Measurements from ENCODE around the gene VAC14. TPM values are rescaled to one million over a fixed set of nuclear protein-coding genes. Genes with fewer than 3 reads are reported as not detected.

VAC14 gene
- total RNA-seq, 4 donors from 2014 or later: 20.1 to 47.8 (median 39.0) TPM

DNA sequence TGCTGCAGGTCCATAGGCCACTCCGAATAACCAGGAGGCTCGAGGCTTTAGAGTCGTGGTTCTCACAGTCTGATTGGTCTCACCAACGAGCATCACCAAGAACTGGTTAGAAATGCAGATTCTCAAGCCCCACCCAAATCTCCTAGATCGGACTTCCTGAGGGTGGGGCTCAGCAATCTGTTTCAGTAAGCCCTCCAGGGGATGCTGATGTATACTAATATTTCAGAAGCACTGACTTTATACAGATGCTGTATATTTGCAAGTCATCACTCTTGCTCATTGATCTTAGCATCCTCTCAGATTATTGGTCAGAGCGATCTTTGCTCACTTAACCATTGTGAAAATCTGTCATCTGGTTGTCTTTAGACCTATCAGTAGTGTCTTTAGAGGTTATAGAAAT lies 4.4 kb upstream of the VAC14 start:
- no peak for TF ChIP-seq POLR2A (IDR thresholded peaks at IDR 0.05)
- TF ChIP-seq, protein P1, sequence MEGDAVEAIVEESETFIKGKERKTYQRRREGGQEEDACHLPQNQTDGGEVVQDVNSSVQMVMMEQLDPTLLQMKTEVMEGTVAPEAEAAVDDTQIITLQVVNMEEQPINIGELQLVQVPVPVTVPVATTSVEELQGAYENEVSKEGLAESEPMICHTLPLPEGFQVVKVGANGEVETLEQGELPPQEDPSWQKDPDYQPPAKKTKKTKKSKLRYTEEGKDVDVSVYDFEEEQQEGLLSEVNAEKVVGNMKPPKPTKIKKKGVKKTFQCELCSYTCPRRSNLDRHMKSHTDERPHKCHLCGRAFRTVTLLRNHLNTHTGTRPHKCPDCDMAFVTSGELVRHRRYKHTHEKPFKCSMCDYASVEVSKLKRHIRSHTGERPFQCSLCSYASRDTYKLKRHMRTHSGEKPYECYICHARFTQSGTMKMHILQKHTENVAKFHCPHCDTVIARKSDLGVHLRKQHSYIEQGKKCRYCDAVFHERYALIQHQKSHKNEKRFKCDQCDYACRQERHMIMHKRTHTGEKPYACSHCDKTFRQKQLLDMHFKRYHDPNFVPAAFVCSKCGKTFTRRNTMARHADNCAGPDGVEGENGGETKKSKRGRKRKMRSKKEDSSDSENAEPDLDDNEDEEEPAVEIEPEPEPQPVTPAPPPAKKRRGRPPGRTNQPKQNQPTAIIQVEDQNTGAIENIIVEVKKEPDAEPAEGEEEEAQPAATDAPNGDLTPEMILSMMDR (IDR thresholded peaks at IDR 0.05): no peak
- intact Hi-C loops (cut with DNase I; ENCODE audit: low total_unique reads): no loop called here
- no peak for DNase-seq (ENCODE audit: low spot score in 2 of 2)
- WGBS, 2 donors: 57 to 69% methylated on average over 6 of the region's 6 CpGs
- no peak overlapping the region for H3K4me3 ChIP-seq (ENCODE audit: low read depth, poor library complexity, severe bottlenecking)

DNA sequence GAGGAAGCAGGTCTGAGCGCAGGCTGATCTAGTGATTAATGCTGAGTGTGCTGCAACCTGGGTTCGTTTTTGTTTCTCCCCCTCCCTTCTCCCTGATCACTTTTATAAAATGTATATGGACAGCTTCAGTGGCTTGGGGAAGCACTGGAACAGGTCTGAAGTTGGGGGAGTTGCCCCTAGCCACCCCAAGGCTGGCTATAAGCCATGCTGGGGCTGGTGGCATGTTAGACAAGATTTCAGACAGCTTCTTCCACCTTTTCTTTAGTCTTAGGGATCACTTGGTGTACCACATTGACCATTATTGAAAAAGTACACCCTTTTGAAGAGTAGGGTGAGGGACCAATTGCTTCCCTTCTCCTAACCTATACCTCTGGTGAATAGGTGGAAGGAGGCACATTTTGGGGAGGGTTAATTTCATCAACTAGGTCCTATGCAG lies 3.8 kb upstream of the VAC14 start:
- H3K4me3 ChIP-seq (ENCODE audit: low read depth, poor library complexity, severe bottlenecking): no peak overlapping the region
- intact Hi-C loops (cut with DNase I; ENCODE audit: low total_unique reads): no loop called here
- TF ChIP-seq, protein P1 (IDR thresholded peaks at IDR 0.05): no peak
- no peak for TF ChIP-seq POLR2A (IDR thresholded peaks at IDR 0.05)
- no peak for DNase-seq (ENCODE audit: low spot score in 2 of 2)
- 45 to 47% methylated on average over 2 of the region's 2 CpGs for WGBS, 2 donors

DNA sequence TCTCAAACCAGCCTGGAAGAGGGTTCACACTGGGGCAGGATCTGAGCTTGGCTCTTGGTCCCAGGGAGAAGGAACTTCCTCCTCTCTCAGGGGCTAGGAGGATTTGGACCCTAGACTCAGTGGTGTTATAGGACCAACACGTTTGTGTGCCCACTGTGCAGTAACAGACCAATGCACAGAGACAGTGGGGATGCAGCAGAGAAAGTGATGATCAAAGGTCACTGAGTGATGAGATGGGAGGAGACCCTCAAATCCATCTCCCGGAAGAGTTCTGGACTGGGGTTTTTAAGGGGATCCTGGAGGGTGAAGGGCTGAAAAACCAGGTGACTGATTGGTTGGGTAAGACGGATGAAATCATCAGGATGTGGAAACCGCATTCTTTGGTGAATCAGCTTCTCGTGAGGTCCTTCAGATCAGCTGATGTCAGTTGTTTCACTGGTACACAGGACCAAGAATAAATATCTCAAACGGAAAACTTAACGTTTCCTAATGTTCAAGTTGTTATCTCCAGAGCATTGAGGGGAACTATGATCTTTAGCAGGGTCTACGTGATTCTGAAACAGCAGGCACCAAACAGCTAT lies 3.3 kb upstream of the VAC14 start:
- intact Hi-C loops (cut with DNase I; ENCODE audit: low total_unique reads): no loop called here
- H3K4me3 ChIP-seq (ENCODE audit: low read depth, poor library complexity, severe bottlenecking): no peak overlapping the region
- no peak for DNase-seq (ENCODE audit: low spot score in 2 of 2)
- TF ChIP-seq POLR2A (IDR thresholded peaks at IDR 0.05): no peak
- TF ChIP-seq, protein P1 (IDR thresholded peaks at IDR 0.05): no peak
- 62 to 70% methylated on average over 8 of the region's 8 CpGs for WGBS, 2 donors

DNA sequence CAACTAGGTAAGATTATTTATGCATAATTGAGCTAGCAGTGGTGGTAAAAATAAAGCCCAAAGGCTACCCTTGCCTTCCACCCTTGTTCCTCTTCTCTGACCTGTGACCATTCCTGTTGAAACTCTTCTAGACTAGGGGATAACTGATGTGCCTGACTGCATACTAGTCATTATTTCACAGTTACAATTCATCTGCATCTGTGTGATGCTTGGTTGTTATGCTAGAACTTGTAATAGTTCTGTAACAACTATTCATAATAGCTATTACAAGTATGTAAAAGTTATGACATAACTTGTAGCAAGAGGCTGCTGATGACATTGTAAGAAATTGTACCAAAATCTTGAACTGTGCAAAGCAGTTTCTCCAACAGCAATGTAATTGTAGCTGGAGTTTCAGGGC lies 2.4 kb upstream of the VAC14 start:
- intact Hi-C loops (cut with DNase I; ENCODE audit: low total_unique reads): no loop called here
- TF ChIP-seq, protein P1 (IDR thresholded peaks at IDR 0.05): no peak
- no peak for DNase-seq (ENCODE audit: low spot score in 2 of 2)
- no peak overlapping the region for H3K4me3 ChIP-seq (ENCODE audit: low read depth, poor library complexity, severe bottlenecking)

DNA sequence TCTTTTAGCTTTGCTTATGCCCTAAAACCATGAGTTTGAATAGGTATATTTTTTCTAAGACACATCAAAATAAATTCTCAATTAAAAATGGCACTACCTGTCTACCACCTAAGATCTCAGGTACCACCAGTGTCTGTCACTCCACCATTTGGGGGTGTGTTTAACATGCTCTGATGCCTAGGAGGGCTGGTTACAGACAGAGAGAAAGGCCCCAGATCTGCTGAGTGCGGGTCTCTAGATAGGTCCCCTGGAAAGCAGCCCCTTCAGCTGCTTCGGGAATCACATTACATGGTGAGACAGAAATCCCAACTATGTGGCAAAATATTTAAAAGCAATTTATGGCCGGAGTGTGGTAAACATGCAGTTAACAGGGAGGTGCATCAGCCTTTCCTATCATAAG lies 653 bp upstream of the VAC14 start:
- no peak for DNase-seq (ENCODE audit: low spot score in 2 of 2)
- H3K4me3 ChIP-seq (ENCODE audit: low read depth, poor library complexity, severe bottlenecking): no peak overlapping the region
- WGBS, 2 donors: 65 to 75% methylated on average over 3 of the region's 3 CpGs
- TF ChIP-seq, protein P1 (IDR thresholded peaks at IDR 0.05): no peak
- no peak for TF ChIP-seq POLR2A (IDR thresholded peaks at IDR 0.05)
- intact Hi-C loops (cut with DNase I; ENCODE audit: low total_unique reads): no loop called here

DNA sequence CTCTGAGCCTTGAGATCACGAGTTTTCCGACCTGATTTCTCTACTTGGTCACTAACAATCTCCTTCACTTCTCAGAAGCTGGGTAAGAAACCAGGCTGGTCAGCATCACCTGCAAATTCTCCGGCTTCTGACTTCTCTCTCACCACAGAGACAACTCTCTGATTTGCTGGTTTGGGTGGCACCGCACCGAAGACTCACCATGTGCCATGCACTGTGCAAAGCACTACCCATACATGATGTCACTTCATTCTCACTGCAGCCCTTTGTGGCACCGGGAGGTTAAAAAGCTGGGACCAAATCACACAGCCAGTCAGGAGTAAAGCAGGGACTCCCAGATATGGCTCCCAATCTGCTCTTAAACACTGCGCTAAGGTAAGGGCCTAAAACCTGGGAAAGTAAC lies 647 bp downstream of the VAC14 start:
- DNase-seq (ENCODE audit: low spot score in 2 of 2): no peak
- no peak for TF ChIP-seq POLR2A (IDR thresholded peaks at IDR 0.05)
- TF ChIP-seq, protein P1 (IDR thresholded peaks at IDR 0.05): no peak
- 14 to 19% methylated on average over 7 of the region's 7 CpGs for WGBS, 2 donors
- intact Hi-C loops (cut with DNase I; ENCODE audit: low total_unique reads): no loop called here
- peak overlapping the region; percentile 87 for H3K4me3 ChIP-seq (ENCODE audit: low read depth, poor library complexity, severe bottlenecking)

Measured in lower leg skin (tissue), 4 donors.